Left ventricle myocardium inferior (tissue), 1 donor: Measurements from ENCODE around the gene SLC22A13. TPM values are rescaled to one million over a fixed set of nuclear protein-coding genes. Genes with fewer than 3 reads are reported as not detected.

Source experiments
- DNase-seq: peaks from one replicate; pipeline ENCODE4 v3.0.0-alpha.2; 2020
- H3K27ac ChIP-seq: fragments of 200-600 bp; replicated peaks from 2 replicates; pipeline ENCODE4 v1.8.0; 2021
- H3K27me3 ChIP-seq: fragments of 200-600 bp; 2 replicates; pipeline ENCODE4 v1.8.0; 2021; ENCODE audit warnings: low read depth
- H3K36me3 ChIP-seq: fragments of 200-600 bp; 2 replicates; pipeline ENCODE4 v1.8.0; 2021
- H3K4me1 ChIP-seq: fragments of 200-600 bp; 2 replicates; pipeline ENCODE4 v1.8.0; 2021
- H3K4me3 ChIP-seq: fragments of 200-600 bp; 2 replicates; pipeline ENCODE4 v1.8.0; 2021; ENCODE audit warnings: mild to moderate bottlenecking, moderate library complexity
- H3K9me3 ChIP-seq: fragments of 200-600 bp; replicated peaks from 2 replicates; pipeline ENCODE4 v1.8.0; 2021
- intact Hi-C: fragments of 100-400 bp; cut with micrococcal nuclease; formaldehyde crosslinking; loops from one replicate; pipeline ENCODE4 v1.11.0; 2022
- total RNA-seq: library from RNA; stranded (reverse); fragmentation: NEBNext Ultra II Directional; extraction: Animal tissue kit (Norgen Biotek cat#: 25700); gene quantifications from one replicate; pipeline ENCODE4 v1.2.1, GENCODE V29; 2021
- TF ChIP-seq, protein P1 (sequence below): fragments of 200-600 bp; IDR thresholded peaks from 2 replicates; pipeline ENCODE4 v1.8.0; 2021; ENCODE audit warnings: antibody characterized with exemption, mild to moderate bottlenecking, borderline replicate concordance
- donor health status: DM: no; HTN: yes; CAD: no; lungs with severe emphysema.

SLC22A13 gene
- total RNA-seq, 1 donor from 2014 or later: not detected

DNA sequence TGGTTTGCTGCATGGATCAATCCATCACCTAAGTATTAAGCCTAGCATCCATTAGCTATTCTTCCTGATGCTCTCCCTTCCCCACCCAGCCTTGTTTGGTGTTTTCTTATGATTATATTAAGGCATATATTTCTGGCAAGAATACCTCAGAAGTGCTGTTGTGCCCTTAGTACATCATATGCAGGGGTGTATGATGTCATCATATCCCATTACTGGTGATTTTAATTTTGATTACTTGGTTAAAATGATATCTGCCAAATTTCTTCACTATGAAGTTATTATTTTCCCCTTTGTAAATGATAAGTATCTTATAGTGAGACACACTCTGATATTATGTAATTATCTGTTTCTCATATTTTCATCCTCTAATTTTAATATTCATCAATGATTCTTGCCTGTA is 31.9 kb downstream of the SLC22A13 start:
- H3K36me3 ChIP-seq: no peaks in the 10 kb centered on the region
- H3K9me3 ChIP-seq: peaks cover 4% of the 10 kb centered on the region
- H3K27me3 ChIP-seq: no peaks in the 10 kb centered on the region
- DNase-seq: no peak
- intact Hi-C loops: no loop called here
- no peak overlapping the region for H3K4me3 ChIP-seq
- TF ChIP-seq, protein P1, sequence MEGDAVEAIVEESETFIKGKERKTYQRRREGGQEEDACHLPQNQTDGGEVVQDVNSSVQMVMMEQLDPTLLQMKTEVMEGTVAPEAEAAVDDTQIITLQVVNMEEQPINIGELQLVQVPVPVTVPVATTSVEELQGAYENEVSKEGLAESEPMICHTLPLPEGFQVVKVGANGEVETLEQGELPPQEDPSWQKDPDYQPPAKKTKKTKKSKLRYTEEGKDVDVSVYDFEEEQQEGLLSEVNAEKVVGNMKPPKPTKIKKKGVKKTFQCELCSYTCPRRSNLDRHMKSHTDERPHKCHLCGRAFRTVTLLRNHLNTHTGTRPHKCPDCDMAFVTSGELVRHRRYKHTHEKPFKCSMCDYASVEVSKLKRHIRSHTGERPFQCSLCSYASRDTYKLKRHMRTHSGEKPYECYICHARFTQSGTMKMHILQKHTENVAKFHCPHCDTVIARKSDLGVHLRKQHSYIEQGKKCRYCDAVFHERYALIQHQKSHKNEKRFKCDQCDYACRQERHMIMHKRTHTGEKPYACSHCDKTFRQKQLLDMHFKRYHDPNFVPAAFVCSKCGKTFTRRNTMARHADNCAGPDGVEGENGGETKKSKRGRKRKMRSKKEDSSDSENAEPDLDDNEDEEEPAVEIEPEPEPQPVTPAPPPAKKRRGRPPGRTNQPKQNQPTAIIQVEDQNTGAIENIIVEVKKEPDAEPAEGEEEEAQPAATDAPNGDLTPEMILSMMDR: no peak
- H3K4me1 ChIP-seq: no peaks in the 10 kb centered on the region
- H3K27ac ChIP-seq: no peak overlapping the region

DNA sequence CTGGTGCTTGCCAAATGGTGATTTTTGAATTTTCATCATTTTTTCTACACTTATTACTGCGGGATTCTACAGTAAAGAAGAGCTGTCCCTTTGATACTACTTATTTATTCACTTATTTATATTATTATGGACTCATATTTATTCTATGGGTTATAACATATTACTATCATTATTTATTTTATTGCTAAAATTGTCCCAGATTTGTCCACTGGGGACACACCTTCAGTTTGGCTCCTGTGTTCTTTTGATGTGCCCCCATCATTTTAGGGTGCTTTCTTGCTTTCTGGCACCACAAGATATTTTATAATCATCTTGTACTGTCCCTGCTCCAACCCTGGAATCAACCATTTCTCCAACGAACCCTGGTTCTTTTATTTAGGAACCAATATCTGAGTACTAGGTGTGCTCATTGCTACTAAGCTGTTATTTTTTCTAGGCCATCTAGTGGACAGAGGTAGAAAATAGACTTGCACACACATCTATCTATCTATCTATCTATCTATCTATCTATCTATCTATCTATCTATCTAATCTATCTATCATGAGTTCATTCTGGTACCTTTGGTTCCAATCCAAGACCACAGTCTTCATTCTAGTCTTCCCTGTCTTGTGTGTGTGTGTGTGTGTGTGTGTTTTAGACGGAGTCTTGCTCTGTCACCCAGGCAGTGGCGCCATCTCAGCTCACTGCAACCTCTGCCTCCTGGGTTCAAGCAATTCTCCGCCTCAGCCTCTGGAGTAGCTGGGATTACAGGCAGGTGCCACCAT is 32.5 kb downstream of the SLC22A13 start:
- intact Hi-C loops: no loop called here
- DNase-seq: no peak
- Histone ChIP-seq H3K27me3 (no peaks in the 10 kb centered on the region), H3K4me1 (no peaks in the 10 kb centered on the region), H3K27ac (no peak overlapping the region), H3K36me3 (no peaks in the 10 kb centered on the region), H3K9me3 (peaks cover 4% of the 10 kb centered on the region), H3K4me3 (no peak overlapping the region)
- TF ChIP-seq, protein P1: no peak

DNA sequence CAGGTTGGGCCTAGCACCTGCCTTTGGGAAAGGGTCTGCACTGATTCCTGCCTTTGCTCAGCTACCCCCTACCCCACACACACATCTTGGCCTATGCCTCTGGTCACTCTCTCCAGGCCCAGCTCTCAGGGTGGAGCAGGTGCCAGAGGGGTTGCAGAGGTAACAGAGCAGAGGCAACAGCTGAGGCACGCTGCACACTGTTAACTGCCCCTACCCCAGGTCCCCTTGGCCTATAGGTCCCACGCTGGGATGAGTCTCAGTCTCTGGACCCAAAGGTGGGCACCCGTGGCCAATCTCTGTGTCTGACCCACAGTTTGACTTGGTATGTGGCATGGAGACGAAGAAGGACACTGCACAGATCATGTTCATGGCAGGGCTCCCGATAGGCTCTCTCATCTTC is 41.3 kb downstream of the SLC22A13 start:
- no peak for DNase-seq
- H3K27me3 ChIP-seq: peaks cover 3% of the 10 kb centered on the region
- H3K4me1 ChIP-seq: no peaks in the 10 kb centered on the region
- H3K36me3 ChIP-seq: no peaks in the 10 kb centered on the region
- no peak overlapping the region for H3K27ac ChIP-seq
- no peak overlapping the region for H3K4me3 ChIP-seq
- TF ChIP-seq, protein P1: no peak
- H3K9me3 ChIP-seq: no peaks in the 10 kb centered on the region
- intact Hi-C loops: no loop called here

DNA sequence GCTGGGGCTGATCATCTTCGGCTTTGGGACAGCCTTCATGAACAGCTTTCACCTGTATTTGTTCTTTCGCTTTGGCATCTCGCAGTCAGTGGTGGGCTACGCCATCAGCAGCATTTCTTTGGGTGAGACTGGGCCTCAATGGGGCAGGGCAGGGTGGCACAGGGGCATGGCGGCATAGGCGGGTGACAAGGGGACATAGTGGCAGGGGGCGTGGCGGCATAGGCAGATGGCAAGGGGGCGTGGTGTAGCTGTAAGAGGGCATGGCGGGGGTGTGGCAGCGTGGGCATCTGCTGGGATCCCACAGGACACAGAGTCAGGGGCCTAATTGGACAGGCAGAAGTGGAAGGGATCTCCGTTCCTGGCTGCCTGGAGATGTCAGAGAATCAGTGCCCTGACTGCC is 42.0 kb downstream of the SLC22A13 start:
- Histone ChIP-seq H3K27me3 (peaks cover 3% of the 10 kb centered on the region), H3K4me3 (no peak overlapping the region), H3K27ac (no peak overlapping the region), H3K9me3 (no peaks in the 10 kb centered on the region), H3K36me3 (no peaks in the 10 kb centered on the region), H3K4me1 (no peaks in the 10 kb centered on the region)
- intact Hi-C loops: no loop called here
- TF ChIP-seq, protein P1: no peak
- DNase-seq: no peak

DNA sequence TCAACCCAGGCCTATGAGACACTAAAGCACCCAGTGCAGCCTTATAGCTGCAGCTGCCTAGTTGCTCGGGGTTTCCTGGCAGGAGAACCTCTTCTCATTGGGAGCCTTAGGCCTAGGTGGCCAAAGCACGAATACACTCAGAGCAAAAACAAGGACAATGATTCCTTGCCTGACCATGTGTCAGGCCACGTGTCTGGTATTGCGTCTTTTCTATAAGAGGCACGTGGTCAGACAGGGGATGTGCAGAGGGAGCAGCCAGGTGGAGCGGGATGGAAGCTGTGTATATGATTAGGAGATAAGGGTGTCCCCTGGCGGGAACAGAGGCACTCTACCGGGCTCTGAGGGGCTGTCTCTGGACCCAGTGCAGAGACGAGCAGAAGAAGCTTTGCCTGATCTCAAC is 42.8 kb downstream of the SLC22A13 start:
- no peaks in the 10 kb centered on the region for H3K36me3 ChIP-seq
- no peak overlapping the region for H3K27ac ChIP-seq
- no peaks in the 10 kb centered on the region for H3K9me3 ChIP-seq
- H3K4me1 ChIP-seq: no peaks in the 10 kb centered on the region
- TF ChIP-seq, protein P1: no peak
- H3K27me3 ChIP-seq: peaks cover 3% of the 10 kb centered on the region
- no peak overlapping the region for H3K4me3 ChIP-seq
- DNase-seq: no peak
- intact Hi-C loops: no loop called here
